ENCODE measurements around the gene ORC5. TPM values are rescaled to one million over a fixed set of nuclear protein-coding genes. Genes with fewer than 3 reads are reported as not detected.

ORC5 gene
- total RNA-seq, 1 experiment from 2014 or later: 25.9 TPM

GRCh38 chr7:104192434-104192833 lies 15.4 kb downstream of the ORC5 start:
- DNase-seq: no peak
- H3K4me2 ChIP-seq (ENCODE audit: insufficient read depth, insufficient read length, low read length): no peak overlapping the region
- H3T11ph ChIP-seq (ENCODE audit: low read length): no peak overlapping the region
- H3K27ac ChIP-seq (ENCODE audit: insufficient read length, low read depth, low read length): no peak overlapping the region
- H4K5ac ChIP-seq (ENCODE audit: insufficient read length, low read depth, low read length): no peak overlapping the region
- no peak for TF ChIP-seq CTCF (conservative IDR thresholded peaks at IDR 0.05)
- no peak overlapping the region for H3K9ac ChIP-seq (ENCODE audit: extremely low read depth, insufficient read length, low read length)
- Mint-ChIP-seq H3K4me3 (no peak overlapping the region), H3K4me1 (no peaks in the 10 kb centered on the region), H3K27me3 (ENCODE audit: low read depth) (no peaks in the 10 kb centered on the region), H3K9me3 (no peaks in the 10 kb centered on the region), H3K27ac (no peak overlapping the region), H3K36me3 (ENCODE audit: insufficient read depth in 1 of 3, low read depth in 3 of 3) (peaks cover 42 to 51% (median 48%) of the 10 kb centered on the region in 3 experiments; a peak in 6 of 7 replicates)
- H3K4me1 ChIP-seq (ENCODE audit: insufficient read depth, low read length): no peaks in the 10 kb centered on the region
- no peak overlapping the region for H3K4ac ChIP-seq (ENCODE audit: low read depth, low read length)
- H2BK120ac ChIP-seq (ENCODE audit: low read depth, low read length, poor library complexity, severe bottlenecking): no peak overlapping the region
- no peaks in the 10 kb centered on the region for H3K23me2 ChIP-seq (ENCODE audit: insufficient read length, low read depth, low read length, poor library complexity, severe bottlenecking)
- H3K9me3 ChIP-seq (ENCODE audit: control insufficient read depth, low read depth, low read length): no peaks in the 10 kb centered on the region
- H4K8ac ChIP-seq (replicated peaks; ENCODE audit: insufficient read length, low read depth, low read length): no peak overlapping the region
- no CpG with 5 or more reads among the region's 1 CpG for WGBS (ENCODE audit: extremely low coverage, insufficient read length, low lambda C conversion rate)
- H2BK20ac ChIP-seq (ENCODE audit: low read depth, low read length, poor library complexity, severe bottlenecking): no peak overlapping the region
- no peak overlapping the region for H4K91ac ChIP-seq (ENCODE audit: insufficient read length, low read depth, low read length)
- H3K14ac ChIP-seq (ENCODE audit: insufficient read depth, low read length): no peak overlapping the region
- H2AK5ac ChIP-seq (ENCODE audit: insufficient read length, low read length): no peak overlapping the region
- peaks cover 3% of the 10 kb centered on the region for H3K79me1 ChIP-seq (ENCODE audit: insufficient read depth, low read depth, low read length, poor library complexity, severe bottlenecking)
- H2AFZ ChIP-seq (ENCODE audit: low read length): no peak overlapping the region
- no peak overlapping the region for H3K23ac ChIP-seq (ENCODE audit: insufficient read length, low read depth, low read length)
- no peaks in the 10 kb centered on the region for H4K20me1 ChIP-seq (ENCODE audit: control insufficient read depth, insufficient read depth, insufficient read length)
- no peak overlapping the region for H3K18ac ChIP-seq (ENCODE audit: insufficient read length, low read depth, low read length)
- H2BK5ac ChIP-seq (ENCODE audit: insufficient read length, low read length): no peak overlapping the region
- H3K79me2 ChIP-seq (ENCODE audit: insufficient read depth, low read length): no peaks in the 10 kb centered on the region; the same call in 1 of the 2 replicates
- no peak overlapping the region for H2BK15ac ChIP-seq (ENCODE audit: low read depth, low read length)
- no peak overlapping the region for H2BK12ac ChIP-seq (ENCODE audit: insufficient read length, low read depth, low read length)
- H3K56ac ChIP-seq (ENCODE audit: insufficient read length, low read depth, low read length): no peak overlapping the region
- H3K27me3 ChIP-seq (ENCODE audit: insufficient read depth, low read length): no peaks in the 10 kb centered on the region
